GM12878 (cell line): ENCODE results near the gene CSTF1. TPM values are rescaled to one million over a fixed set of nuclear protein-coding genes. Genes with fewer than 3 reads are reported as not detected.

ENCODE experiments used
- ATAC-seq: fragments of 200-7000 bp; cut with Tn5 transposase; 3 replicates; pipeline ENCODE4 v1.9.1; 2020; ENCODE audit warnings: mild to moderate bottlenecking, moderate library complexity
- BruUV-seq: library from RNA; stranded (reverse); fragments of 400-500 nt; replicated peaks from 2 replicates; lab custom pipeline; 2021; lab: Mats Ljungman, UMichigan
- CTCF ChIA-PET: fragments of 300-600 bp; sonication (Branson Sonifier 250); formaldehyde crosslinking; extraction: SDS; loops from one replicate; lab custom pipeline; 2021; ENCODE audit warnings: inconsistent platforms; lab: Yijun Ruan, JAX
- POLR2A ChIA-PET: fragments of 350-600 bp; formaldehyde crosslinking; extraction: SDS; loops from one replicate; lab custom pipeline; 2021; ENCODE audit warnings: inconsistent platforms; lab: Charles Lee
- RAD21 ChIA-PET: fragments of 300-600 bp; sonication (Branson Sonifier 250); formaldehyde crosslinking; loops from one replicate; lab custom pipeline; 2023; ENCODE audit warnings: antibody characterized with exemption; ENCODE audit not compliant: unreplicated experiment; lab: Charles Lee
- SMC1A ChIA-PET: fragments of 300-600 bp; sonication (Branson Sonifier 250); formaldehyde crosslinking; loops from one replicate; lab custom pipeline; 2023; ENCODE audit not compliant: unreplicated experiment, uncharacterized antibody; lab: Charles Lee
- DNase-seq: peaks from one replicate; pipeline ENCODE4 v3.0.0-alpha.2; 2011; ENCODE audit warnings: low read depth, low spot score
- FAIRE-seq: peaks from 3 replicates; lab custom pipeline; 2011; peaks lifted over from hg19 to GRCh38; lab: Jason Lieb, UNC
- H2AFZ ChIP-seq: 2 replicates; pipeline ENCODE4 v1.6.0; 2011; ENCODE audit warnings: low read depth, low read length, control low read depth; ENCODE audit not compliant: control insufficient read depth
- H3K27ac ChIP-seq: 2 replicates; pipeline ENCODE4 v1.5.1; 2011; ENCODE audit warnings: control low read depth; ENCODE audit not compliant: control insufficient read depth, insufficient read depth
- H3K27me3 ChIP-seq, 2 experiments: replicated peaks in 1 of 2; 2 replicates each; pipeline versions ENCODE4 v1.6.0 to v1.6.1; 2011; ENCODE audit warnings: low read length in 1 of 2; ENCODE audit not compliant: control insufficient read depth in 2 of 2, insufficient read depth in 2 of 2
- H3K36me3 ChIP-seq, 2 experiments: 2 replicates each; pipeline ENCODE4 v1.5.1; 2011; ENCODE audit warnings: low read length in 1 of 2; ENCODE audit not compliant: control insufficient read depth in 2 of 2, insufficient read depth in 2 of 2
- H3K4me1 ChIP-seq: 2 replicates; pipeline ENCODE4 v1.6.1; 2011; ENCODE audit warnings: mild to moderate bottlenecking, low read length, moderate library complexity, mixed read lengths; ENCODE audit not compliant: control insufficient read depth, insufficient read depth
- H3K4me2 ChIP-seq: 2 replicates; pipeline ENCODE4 v1.6.0; 2011; ENCODE audit warnings: control low read depth; ENCODE audit not compliant: control insufficient read depth, insufficient read depth
- H3K4me3 ChIP-seq: fragments of 200-600 bp; sonication (generic); 2 replicates; pipeline ENCODE4 v1.5.1; 2016
- H3K79me2 ChIP-seq: 2 replicates; pipeline ENCODE4 v1.6.0; 2011; ENCODE audit warnings: low read length; ENCODE audit not compliant: control insufficient read depth, insufficient read depth
- H3K9ac ChIP-seq: 2 replicates; pipeline ENCODE4 v1.8.0; 2011; ENCODE audit warnings: low read length, control low read depth, mixed read lengths; ENCODE audit not compliant: control insufficient read depth, insufficient read depth
- H3K9me3 ChIP-seq: replicated peaks from 3 replicates; pipeline ENCODE4 v1.5.1; 2011; ENCODE audit warnings: mild to moderate bottlenecking, low read length; ENCODE audit not compliant: control insufficient read depth, insufficient read depth
- H4K20me1 ChIP-seq: 2 replicates; pipeline ENCODE4 v1.6.0; 2011; ENCODE audit not compliant: control insufficient read depth, insufficient read depth
- CBX3 ChIP-seq: fragments of 200-600 bp; sonication (generic); IDR thresholded peaks from 2 replicates; pipeline ENCODE4 v1.6.1; 2016; ENCODE audit warnings: low read depth, borderline replicate concordance
- FOXM1 ChIP-seq: IDR thresholded peaks from 2 replicates; pipeline ENCODE4 v1.6.1; 2012; ENCODE audit warnings: low read depth, mild to moderate bottlenecking, inconsistent platforms, low read length, moderate library complexity
- POLR2AphosphoS5 ChIP-seq: IDR thresholded peaks from 2 replicates; pipeline ENCODE4 v1.6.1; 2011; ENCODE audit warnings: mild to moderate bottlenecking, low read length, inconsistent platforms
- TARDBP ChIP-seq: IDR thresholded peaks from 2 replicates; pipeline ENCODE4 v1.6.1; 2016; ENCODE audit warnings: borderline replicate concordance
- WGBS: methylation state at CpG from one replicate; pipeline ENCODE4 v1.1.6; 2016; ENCODE audit warnings: low lambda C conversion rate; ENCODE audit not compliant: insufficient replicate concordance, insufficient coverage; ENCODE audit errors: missing lambda C conversion rate; 5-methylcytosine and 5-hydroxymethylcytosine counted together
- in situ Hi-C: fragments of 300-500 bp; cut with MboI; formaldehyde crosslinking; loops from 9 replicates; pipeline ENCODE4 v1.14.3; 2018; ENCODE audit warnings: mixed read lengths
- intact Hi-C: fragments of 100-400 bp; cut with micrococcal nuclease; formaldehyde crosslinking; loops from one replicate; pipeline ENCODE4 v1.14.2; 2022; ENCODE audit not compliant: unreplicated experiment
- polyA plus RNA-seq, 11 experiments: library from polyadenylated mRNA; depleted of rRNA in 4 of 11; unstranded in 6 of 11; stranded (reverse) in 5 of 11; fragments of >200 nt; fragmentation: Nextera tagmentation in 4 of 11; fragmentation: Illumina TruSeq in 1 of 11; extraction: Ambion mirVana in 4 of 11; extraction: Trizol in 1 of 11; gene quantifications; 1 replicate in 1 of 11; 2 replicates in 10 of 11; pipeline versions ENCODE4 v1.2.1 to v1.2.3, GENCODE V29; 2011 to 2016; ENCODE audit warnings: inconsistent platforms in 2 of 11, missing spikeins in 2 of 11, low read depth in 1 of 11
- total RNA-seq, 4 experiments: library from RNA; depleted of rRNA in 3 of 4; stranded (reverse); fragments of >200 nt in 3 of 4; fragmentation: Illumina TruSeq in 1 of 4; extraction: Trizol in 1 of 4; gene quantifications; 2 replicates each; pipeline versions ENCODE4 v1.2.1 to v1.2.3, GENCODE V29; 2013 to 2021
- TF ChIP-seq, protein P1 (sequence below): fragments of 150-350 bp; IDR thresholded peaks from 2 replicates; pipeline ENCODE4 v1.6.1; 2016; ENCODE audit warnings: low read depth, low read length
- TF ChIP-seq, protein P2 (sequence below): IDR thresholded peaks from 2 replicates; pipeline ENCODE4 v1.6.1; 2011; ENCODE audit warnings: mild to moderate bottlenecking, low read depth, low read length, moderate library complexity; ENCODE audit not compliant: insufficient replicate concordance
- TF ChIP-seq, protein P3 (sequence below): fragments of 450-650 bp; IDR thresholded peaks from 2 replicates; pipeline ENCODE4 v1.6.1; 2017; ENCODE audit warnings: low read depth, mild to moderate bottlenecking, moderate library complexity

CSTF1 gene
- total and polyA plus RNA-seq, 10 of the 15 experiments (the other 5 are each of a cell fraction or from before 2014, with no cell fraction given) = 41.8 to 89.1 (median 50.1) TPM

GRCh38 chr20:56386219-56386618, 6.2 kb upstream of the CSTF1 start:
- POLR2A ChIA-PET = no interaction called here
- Histone ChIP-seq H4K20me1 (peaks cover 3% of the 10 kb centered on the region), H3K4me2 (no peak overlapping the region), H3K27me3 (no peaks in the 10 kb centered on the region), H3K27ac (no peak overlapping the region), H2AFZ (no peak overlapping the region), H3K79me2 (peaks cover 33% of the 10 kb centered on the region), H3K36me3 (peaks cover 10 to 26% of the 10 kb centered on the region in 2 experiments), H3K4me1 (no peaks in the 10 kb centered on the region), H3K9me3 (no peaks in the 10 kb centered on the region), H3K4me3 (no peak overlapping the region), H3K9ac (no peak overlapping the region)
- FAIRE-seq (no peak), DNase-seq (no peak), ATAC-seq (no peak)
- 96% methylated on average over 6 of the region's 6 CpGs for WGBS
- CTCF ChIA-PET = interaction anchor here (1.5 kb wide), 1 partner anchor 12 kb away, joined by 3 read pairs; no protein-coding TSS in a partner anchor
- no TSS peak for BruUV-seq
- SMC1A ChIA-PET = interaction anchor here (0.6 to 3.1 kb wide), 2 partner anchors 10 to 71 kb away, joined by 3 to 10 read pairs; no protein-coding TSS in a partner anchor
- RAD21 ChIA-PET = no interaction called here
- intact Hi-C loops (no loop called here), in situ Hi-C loops (no loop called here)
- TF ChIP-seq FOXM1 (no peak), TARDBP (no peak), CBX3 (no peak), POLR2AphosphoS5 (no peak)
- TF ChIP-seq, protein P1, sequence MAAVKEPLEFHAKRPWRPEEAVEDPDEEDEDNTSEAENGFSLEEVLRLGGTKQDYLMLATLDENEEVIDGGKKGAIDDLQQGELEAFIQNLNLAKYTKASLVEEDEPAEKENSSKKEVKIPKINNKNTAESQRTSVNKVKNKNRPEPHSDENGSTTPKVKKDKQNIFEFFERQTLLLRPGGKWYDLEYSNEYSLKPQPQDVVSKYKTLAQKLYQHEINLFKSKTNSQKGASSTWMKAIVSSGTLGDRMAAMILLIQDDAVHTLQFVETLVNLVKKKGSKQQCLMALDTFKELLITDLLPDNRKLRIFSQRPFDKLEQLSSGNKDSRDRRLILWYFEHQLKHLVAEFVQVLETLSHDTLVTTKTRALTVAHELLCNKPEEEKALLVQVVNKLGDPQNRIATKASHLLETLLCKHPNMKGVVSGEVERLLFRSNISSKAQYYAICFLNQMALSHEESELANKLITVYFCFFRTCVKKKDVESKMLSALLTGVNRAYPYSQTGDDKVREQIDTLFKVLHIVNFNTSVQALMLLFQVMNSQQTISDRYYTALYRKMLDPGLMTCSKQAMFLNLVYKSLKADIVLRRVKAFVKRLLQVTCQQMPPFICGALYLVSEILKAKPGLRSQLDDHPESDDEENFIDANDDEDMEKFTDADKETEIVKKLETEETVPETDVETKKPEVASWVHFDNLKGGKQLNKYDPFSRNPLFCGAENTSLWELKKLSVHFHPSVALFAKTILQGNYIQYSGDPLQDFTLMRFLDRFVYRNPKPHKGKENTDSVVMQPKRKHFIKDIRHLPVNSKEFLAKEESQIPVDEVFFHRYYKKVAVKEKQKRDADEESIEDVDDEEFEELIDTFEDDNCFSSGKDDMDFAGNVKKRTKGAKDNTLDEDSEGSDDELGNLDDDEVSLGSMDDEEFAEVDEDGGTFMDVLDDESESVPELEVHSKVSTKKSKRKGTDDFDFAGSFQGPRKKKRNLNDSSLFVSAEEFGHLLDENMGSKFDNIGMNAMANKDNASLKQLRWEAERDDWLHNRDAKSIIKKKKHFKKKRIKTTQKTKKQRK = no peak
- TF ChIP-seq, protein P2, sequence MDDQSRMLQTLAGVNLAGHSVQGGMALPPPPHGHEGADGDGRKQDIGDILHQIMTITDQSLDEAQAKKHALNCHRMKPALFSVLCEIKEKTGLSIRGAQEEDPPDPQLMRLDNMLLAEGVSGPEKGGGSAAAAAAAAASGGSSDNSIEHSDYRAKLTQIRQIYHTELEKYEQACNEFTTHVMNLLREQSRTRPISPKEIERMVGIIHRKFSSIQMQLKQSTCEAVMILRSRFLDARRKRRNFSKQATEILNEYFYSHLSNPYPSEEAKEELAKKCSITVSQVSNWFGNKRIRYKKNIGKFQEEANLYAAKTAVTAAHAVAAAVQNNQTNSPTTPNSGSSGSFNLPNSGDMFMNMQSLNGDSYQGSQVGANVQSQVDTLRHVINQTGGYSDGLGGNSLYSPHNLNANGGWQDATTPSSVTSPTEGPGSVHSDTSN = no peak
- TF ChIP-seq, protein P3, sequence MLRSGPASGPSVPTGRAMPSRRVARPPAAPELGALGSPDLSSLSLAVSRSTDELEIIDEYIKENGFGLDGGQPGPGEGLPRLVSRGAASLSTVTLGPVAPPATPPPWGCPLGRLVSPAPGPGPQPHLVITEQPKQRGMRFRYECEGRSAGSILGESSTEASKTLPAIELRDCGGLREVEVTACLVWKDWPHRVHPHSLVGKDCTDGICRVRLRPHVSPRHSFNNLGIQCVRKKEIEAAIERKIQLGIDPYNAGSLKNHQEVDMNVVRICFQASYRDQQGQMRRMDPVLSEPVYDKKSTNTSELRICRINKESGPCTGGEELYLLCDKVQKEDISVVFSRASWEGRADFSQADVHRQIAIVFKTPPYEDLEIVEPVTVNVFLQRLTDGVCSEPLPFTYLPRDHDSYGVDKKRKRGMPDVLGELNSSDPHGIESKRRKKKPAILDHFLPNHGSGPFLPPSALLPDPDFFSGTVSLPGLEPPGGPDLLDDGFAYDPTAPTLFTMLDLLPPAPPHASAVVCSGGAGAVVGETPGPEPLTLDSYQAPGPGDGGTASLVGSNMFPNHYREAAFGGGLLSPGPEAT = no peak
